Smooth muscle cell (in vitro differentiated cells): ENCODE data around the gene TNIP1. TPM values are rescaled to one million over a fixed set of nuclear protein-coding genes. Genes with fewer than 3 reads are reported as not detected.

Experiments
- DNase-seq: peaks from one replicate; lab custom pipeline; 2025; ENCODE audit not compliant: unreplicated experiment; lab: John Stamatoyannopoulos, UW
- H2AFZ ChIP-seq: fragments of 200-600 bp; sonication (generic); 2 replicates; pipeline ENCODE4 v1.6.0; 2016; ENCODE audit warnings: antibody characterized with exemption, low read depth, mild to moderate bottlenecking
- H3F3A ChIP-seq: fragments of 200-600 bp; sonication (generic); 2 replicates; pipeline ENCODE4 v1.6.0; 2017; ENCODE audit warnings: antibody characterized with exemption, low read depth
- H3K27ac ChIP-seq: fragments of 200-600 bp; sonication (generic); 2 replicates; pipeline ENCODE4 v1.5.1; 2016; ENCODE audit warnings: low read depth, mild to moderate bottlenecking
- H3K27me3 ChIP-seq: fragments of 200-600 bp; sonication (generic); 2 replicates; pipeline ENCODE4 v1.6.1; 2016; ENCODE audit warnings: low read depth, mild to moderate bottlenecking
- H3K36me3 ChIP-seq: fragments of 200-600 bp; sonication (generic); 2 replicates; pipeline ENCODE4 v1.5.1; 2016; ENCODE audit warnings: low read depth
- H3K4me1 ChIP-seq: fragments of 200-600 bp; sonication (generic); 2 replicates; pipeline ENCODE4 v1.5.1; 2016; ENCODE audit warnings: low read depth
- H3K4me2 ChIP-seq: fragments of 200-600 bp; sonication (generic); 2 replicates; pipeline ENCODE4 v1.6.0; 2016; ENCODE audit warnings: mild to moderate bottlenecking
- H3K4me3 ChIP-seq: fragments of 200-600 bp; sonication (generic); 2 replicates; pipeline ENCODE4 v1.5.1; 2016; ENCODE audit warnings: mild to moderate bottlenecking
- H3K79me2 ChIP-seq: fragments of 200-600 bp; sonication (generic); 2 replicates; pipeline ENCODE4 v1.6.0; 2016; ENCODE audit warnings: low read depth, mild to moderate bottlenecking
- H3K9ac ChIP-seq: fragments of 200-600 bp; sonication (generic); 2 replicates; pipeline ENCODE4 v1.6.0; 2016; ENCODE audit warnings: low read depth
- H3K9me3 ChIP-seq: fragments of 200-600 bp; sonication (generic); replicated peaks from 2 replicates; pipeline ENCODE4 v1.5.1; 2016; ENCODE audit warnings: low read depth
- H4K20me1 ChIP-seq: fragments of 200-600 bp; sonication (generic); 2 replicates; pipeline ENCODE4 v1.6.0; 2016; ENCODE audit warnings: low read depth
- CTCF ChIP-seq: fragments of 200-600 bp; sonication (generic); IDR thresholded peaks from 2 replicates; pipeline ENCODE4 v1.5.1; 2017; ENCODE audit warnings: borderline replicate concordance, mild to moderate bottlenecking, antibody characterized with exemption; ENCODE audit not compliant: insufficient read depth, poor library complexity, severe bottlenecking
- WGBS: methylation state at CpG from one replicate; pipeline ENCODE4 v1.1.7; 2016; ENCODE audit warnings: low lambda C conversion rate; 5-methylcytosine and 5-hydroxymethylcytosine counted together
- polyA plus RNA-seq: library from polyadenylated mRNA; unstranded; fragments of >200 nt; fragmentation: Nextera tagmentation; extraction: Ambion mirVana; gene quantifications from 2 replicates; pipeline ENCODE4 v1.2.1, GENCODE V29; 2016
- total RNA-seq: library from RNA; depleted of rRNA; stranded (reverse); fragments of >200 nt; gene quantifications from 2 replicates; pipeline ENCODE4 v1.2.3, GENCODE V29; 2014

The TNIP1 gene
- total and polyA plus RNA-seq, 2 experiments from 2014 or later = 51.4 to 73.7 TPM

- no peaks in the 10 kb centered on the region for H3K4me1 ChIP-seq
- TF ChIP-seq CTCF = no peak
- no peaks in the 10 kb centered on the region for H3K9me3 ChIP-seq
- no peak overlapping the region for H3K9ac ChIP-seq
- H3K4me2 ChIP-seq = no peak overlapping the region
- H3K79me2 ChIP-seq = no peaks in the 10 kb centered on the region
- 85% methylated on average over 7 of the region's 7 CpGs for WGBS
- no peak for DNase-seq
- H3K27me3 ChIP-seq = no peaks in the 10 kb centered on the region
- no peaks in the 10 kb centered on the region for H4K20me1 ChIP-seq
- H3K36me3 ChIP-seq = no peaks in the 10 kb centered on the region
- H3K4me3 ChIP-seq = no peak overlapping the region
- no peak overlapping the region for H2AFZ ChIP-seq
- H3F3A ChIP-seq = no peaks in the 10 kb centered on the region
- H3K27ac ChIP-seq = no peak overlapping the region
These were observed 58.3 kb downstream of the TNIP1 start for GRCh38 chr5:151022511-151023018.

- H2AFZ ChIP-seq = no peak overlapping the region
- H3K9ac ChIP-seq = no peak overlapping the region
- no peaks in the 10 kb centered on the region for H3K79me2 ChIP-seq
- no peaks in the 10 kb centered on the region for H3K27me3 ChIP-seq
- no peak for TF ChIP-seq CTCF
- WGBS = 98% methylated on average over 6 of the region's 6 CpGs
- no peaks in the 10 kb centered on the region for H3F3A ChIP-seq
- H3K27ac ChIP-seq = no peak overlapping the region
- no peaks in the 10 kb centered on the region for H3K36me3 ChIP-seq
- no peak overlapping the region for H3K4me3 ChIP-seq
- no peaks in the 10 kb centered on the region for H4K20me1 ChIP-seq
- DNase-seq = no peak
- H3K4me1 ChIP-seq = no peaks in the 10 kb centered on the region
- H3K4me2 ChIP-seq = no peak overlapping the region
- no peaks in the 10 kb centered on the region for H3K9me3 ChIP-seq
These were observed 59.1 kb downstream of the TNIP1 start for GRCh38 chr5:151021746-151022145.

DNA sequence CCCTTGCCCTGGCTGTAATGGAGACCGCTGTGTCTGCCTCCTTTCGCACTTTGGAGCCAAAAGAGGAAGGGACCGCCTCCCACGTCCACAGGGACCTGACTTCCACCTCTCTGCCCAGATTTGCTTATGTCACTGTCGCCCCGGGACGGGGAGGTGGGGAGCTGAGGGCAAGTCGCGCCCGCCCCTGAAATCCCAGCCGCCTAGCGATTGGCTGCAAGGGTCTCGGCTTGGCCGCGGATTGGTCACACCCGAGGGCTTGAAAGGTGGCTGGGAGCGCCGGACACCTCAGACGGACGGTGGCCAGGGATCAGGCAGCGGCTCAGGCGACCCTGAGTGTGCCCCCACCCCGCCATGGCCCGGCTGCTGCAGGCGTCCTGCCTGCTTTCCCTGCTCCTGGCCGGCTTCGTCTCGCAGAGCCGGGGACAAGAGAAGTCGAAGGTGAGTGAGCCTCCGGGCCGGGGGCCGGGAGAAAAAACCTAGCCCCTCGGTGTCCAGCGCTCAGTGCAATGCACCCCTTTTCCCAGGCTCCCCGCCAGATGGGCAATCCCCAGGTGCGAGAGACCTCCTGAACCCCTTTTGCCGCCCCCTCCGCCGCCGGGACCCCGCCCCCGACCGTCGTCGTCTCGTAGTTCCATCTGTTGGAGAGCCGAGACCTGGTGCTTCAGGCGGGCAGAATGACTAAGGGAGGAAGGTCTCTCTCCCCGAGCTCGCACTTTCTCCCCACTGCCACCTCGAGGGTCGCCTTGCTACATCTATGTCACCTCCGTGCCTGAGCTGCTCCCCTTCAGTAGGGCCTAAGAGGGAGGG lies 60.3 kb downstream of the TNIP1 start, which contains the start of gene GPX3:
Gene GPX3, plus strand, starts transcription at position 288 of the 807 bp plus-strand sequence. Its CDS starts 64 bp downstream, at position 352.
- H3K79me2 ChIP-seq = no peaks in the 10 kb centered on the region
- H3K27ac ChIP-seq = no peak within 1 kb of the TSS
- H3K4me2 ChIP-seq = peak within 1 kb of the TSS; percentile 96
- no peaks in the 10 kb centered on the region for H3K9me3 ChIP-seq
- 1% methylated on average over 46 of the region's 54 CpGs for WGBS
- H3K27me3 ChIP-seq = no peaks in the 10 kb centered on the region
- H4K20me1 ChIP-seq = no peaks in the 10 kb centered on the region
- no peaks in the 10 kb centered on the region for H3K4me1 ChIP-seq
- no peaks in the 10 kb centered on the region for H3K36me3 ChIP-seq
- peak; percentile 27 for DNase-seq
- H3F3A ChIP-seq = peaks cover 6% of the 10 kb centered on the region
- H3K9ac ChIP-seq = no peak within 1 kb of the TSS
- peak within 1 kb of the TSS; percentile 63 for H3K4me3 ChIP-seq
- H2AFZ ChIP-seq = no peak within 1 kb of the TSS
- no peak for TF ChIP-seq CTCF
